GM19025 (cell line): ENCODE measurements around the gene RFX5.
A peak's percentile ranks its signal among the peaks of the same experiment; 100 is the strongest.
"Not testable (repeated sequence)": the region's sequence is repeated elsewhere in the genome, so short reads cannot be mapped to it uniquely, and the experiment has no call there.

Experiments used
- ATAC-seq: cut with Tn5 transposase; IDR thresholded peaks from one replicate; pipeline ENCODE4 v1.9.1; 2021; ENCODE audit warnings: mild to moderate bottlenecking, low read depth, moderate library complexity; ENCODE audit not compliant: unreplicated experiment

The RFX5 gene

DNA sequence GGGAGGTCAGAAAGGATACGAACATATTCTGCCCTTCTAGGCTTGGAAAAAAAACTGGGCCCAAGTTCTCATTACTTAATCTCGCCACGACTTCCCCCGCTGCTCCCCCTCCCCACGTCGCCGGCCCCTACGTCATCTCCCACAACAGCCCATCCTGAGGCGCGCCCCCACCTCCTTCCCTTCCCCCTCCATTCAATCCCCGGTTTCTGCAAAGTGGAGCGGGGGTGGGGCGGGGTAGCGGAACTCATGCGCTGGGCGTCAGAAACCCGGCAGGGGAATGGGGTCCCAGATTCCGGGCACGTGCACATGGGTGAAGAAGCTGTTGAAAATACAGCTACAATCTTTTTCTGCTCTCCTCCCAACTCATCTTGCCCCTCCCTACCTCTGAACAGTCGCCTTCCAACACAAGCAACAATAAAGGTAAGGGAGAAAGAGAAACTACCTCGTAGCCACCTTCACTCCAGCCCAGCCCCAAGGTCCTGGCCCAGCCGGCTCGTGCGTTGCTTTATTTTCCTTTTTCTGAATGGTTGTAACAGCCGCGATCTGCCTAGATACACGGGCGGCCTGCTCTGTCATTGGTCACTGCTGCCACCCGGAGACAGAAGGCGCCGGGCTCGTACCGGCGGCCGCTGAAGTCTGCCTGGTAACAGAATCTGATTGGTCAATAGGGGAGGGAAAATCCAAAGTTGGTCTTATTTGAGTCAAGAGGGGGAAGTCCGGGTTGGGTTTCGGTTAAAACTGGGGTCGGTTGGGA, at the start of gene RFX5:
Gene RFX5, minus strand, starts transcription at position 484 of the 754 bp plus-strand sequence. CDS start 932 bp downstream, outside the sequence.
- peak; percentile 97 for ATAC-seq

GRCh38 chr1:151396265-151396664, 49.2 kb upstream of the RFX5 start:
- not testable (repeated sequence) for ATAC-seq

DNA sequence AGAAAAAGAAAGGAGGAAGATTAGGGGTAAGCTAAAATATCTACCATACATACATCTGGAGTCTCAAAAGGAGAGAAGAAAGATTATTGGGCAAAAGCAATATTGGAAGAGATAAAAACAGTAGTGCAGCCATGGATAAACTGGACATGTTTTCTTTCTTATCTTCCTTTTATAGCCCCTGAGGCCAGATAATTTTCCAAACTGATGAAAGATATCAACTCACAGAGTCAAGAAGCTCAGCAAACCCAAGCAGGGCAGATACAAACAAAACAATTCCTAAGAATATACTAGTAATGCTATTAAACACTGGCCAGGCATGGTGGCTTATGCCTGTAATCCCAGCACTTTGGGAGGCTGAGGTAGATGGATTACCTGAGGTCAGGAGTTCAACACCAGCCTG, 46.5 kb upstream of the RFX5 start:
- no peak for ATAC-seq

DNA sequence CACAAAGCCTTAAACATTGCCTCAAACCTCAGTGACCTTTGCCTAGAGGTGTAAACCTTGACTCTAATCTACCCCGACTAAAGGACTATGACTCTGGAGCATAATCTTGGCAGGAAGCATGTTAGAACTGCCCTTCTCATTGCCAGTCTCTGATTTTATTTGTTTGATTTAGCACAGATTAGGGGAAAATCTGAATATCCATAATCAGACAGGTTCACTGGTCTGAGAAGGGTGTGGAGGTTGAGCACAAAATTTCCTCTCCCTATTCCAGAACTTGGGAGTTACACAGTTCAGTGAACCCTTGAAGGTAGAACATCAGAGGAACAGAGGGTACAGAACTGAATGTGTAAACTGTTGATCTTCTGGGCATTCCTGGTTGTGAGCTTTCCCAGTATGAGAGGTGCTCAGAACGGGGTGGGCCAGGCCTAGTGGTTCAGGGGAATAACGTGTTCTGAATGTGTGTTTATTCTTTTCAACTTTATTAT, 44.1 kb upstream of the RFX5 start:
- ATAC-seq: no peak

DNA sequence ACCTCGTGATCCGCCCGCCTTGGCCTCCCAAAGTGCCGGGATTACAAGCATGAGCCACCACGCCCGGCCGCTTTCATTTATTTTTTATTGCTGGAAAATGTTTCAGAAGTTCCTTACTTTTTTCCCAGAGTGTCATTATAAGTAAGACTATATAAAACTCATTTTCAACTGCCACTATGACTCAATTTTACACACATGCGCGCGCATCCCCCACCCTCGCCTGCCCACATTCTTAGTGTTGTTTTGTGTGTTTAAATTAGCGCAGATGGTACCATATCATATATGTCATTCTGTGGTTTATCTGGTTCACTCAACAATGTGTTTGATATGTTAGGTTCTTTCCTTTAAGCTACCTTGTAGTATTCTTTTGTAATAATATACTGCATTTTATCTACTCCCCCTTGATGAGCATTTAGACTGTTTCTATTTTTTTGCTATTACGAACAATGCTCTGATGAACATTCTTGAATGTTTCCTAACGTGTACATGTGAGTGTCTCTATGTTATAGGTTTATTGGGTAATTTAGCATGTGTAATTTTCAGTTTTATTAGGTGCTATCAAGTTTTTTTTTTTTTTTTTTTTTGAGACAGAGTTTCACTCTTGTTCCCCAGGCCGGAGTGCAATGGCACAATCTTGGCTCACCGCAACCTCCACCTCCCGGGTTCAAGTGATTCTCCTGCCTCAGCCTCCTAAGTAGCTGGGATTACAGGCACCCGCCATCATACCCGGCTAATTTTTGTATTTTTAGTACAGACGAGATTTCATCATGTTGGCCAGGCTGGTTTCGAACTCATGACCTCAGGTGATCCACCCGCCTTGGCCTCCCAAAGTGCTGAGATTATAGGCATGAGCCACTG, 43.4 kb upstream of the RFX5 start:
- not testable (repeated sequence) for ATAC-seq

GRCh38 chr1:151386002-151386401, 39.0 kb upstream of the RFX5 start:
- ATAC-seq: no peak

- ATAC-seq: no peak
Measured at GRCh38 chr1:151384584-151384983, 37.5 kb upstream of the RFX5 start.

- ATAC-seq: no peak
Measured at GRCh38 chr1:151377150-151377884, 30.3 kb upstream of the RFX5 start.

GRCh38 chr1:151373196-151373595, 26.1 kb upstream of the RFX5 start:
- ATAC-seq: no peak

- ATAC-seq: no peak
Measured at GRCh38 chr1:151372058-151372934, 25.2 kb upstream of the RFX5 start, which contains the start of gene SELENBP1. Gene SELENBP1 (minus strand): TSS chr1:151372705. CDS start chr1:151372641, 64 bp downstream.

GRCh38 chr1:151371370-151372057, 24.5 kb upstream of the RFX5 start:
- no peak for ATAC-seq

- ATAC-seq: no peak
Measured at GRCh38 chr1:151370211-151370911, 23.3 kb upstream of the RFX5 start.

GRCh38 chr1:151369621-151370048, 22.6 kb upstream of the RFX5 start:
- no peak for ATAC-seq

- no peak for ATAC-seq
Measured at GRCh38 chr1:151369302-151369610, 22.2 kb upstream of the RFX5 start.

DNA sequence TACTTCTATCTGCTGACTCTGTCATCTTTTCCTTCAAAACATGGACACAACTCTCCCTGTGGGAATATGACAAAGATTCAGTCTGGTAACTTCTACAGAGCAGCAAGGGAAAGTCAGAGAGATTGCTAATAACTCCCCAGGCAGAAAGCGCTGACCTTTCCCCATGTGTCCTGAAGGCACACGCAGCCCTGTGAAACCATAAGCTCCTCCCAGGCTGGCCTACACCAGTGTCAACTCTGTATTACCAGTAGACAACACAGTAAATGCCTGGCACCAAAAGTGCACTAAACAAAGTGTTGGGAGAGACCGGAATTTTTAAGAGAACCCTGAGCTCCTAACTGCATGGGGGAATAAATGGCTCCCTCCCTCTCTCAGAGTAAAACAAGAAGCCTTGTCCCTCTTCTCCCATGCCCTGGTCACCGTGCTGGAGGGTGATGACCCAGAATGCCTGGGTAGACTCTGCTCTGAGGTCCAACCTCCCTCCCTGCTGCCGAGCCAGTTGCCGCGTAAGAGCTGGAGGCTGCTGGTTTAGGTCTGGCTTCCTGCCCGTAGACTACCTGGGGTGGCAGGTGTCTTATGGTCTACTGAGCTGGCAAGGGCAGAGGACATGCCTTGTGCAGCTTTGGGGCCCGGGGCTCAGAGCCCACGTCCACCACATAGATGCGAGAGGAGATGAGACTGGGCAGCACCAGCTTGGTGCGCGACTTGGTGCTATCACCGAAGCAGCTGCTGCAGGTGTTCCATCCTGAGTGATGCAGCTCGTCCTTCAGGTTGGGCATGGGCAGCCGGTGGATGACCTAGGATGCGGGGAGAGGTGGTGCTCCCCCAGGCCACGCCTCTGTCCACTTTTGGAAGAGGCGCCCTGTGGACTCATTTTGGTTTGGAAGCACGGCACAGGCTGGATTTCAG, 21.6 kb upstream of the RFX5 start:
- ATAC-seq: no peak

DNA sequence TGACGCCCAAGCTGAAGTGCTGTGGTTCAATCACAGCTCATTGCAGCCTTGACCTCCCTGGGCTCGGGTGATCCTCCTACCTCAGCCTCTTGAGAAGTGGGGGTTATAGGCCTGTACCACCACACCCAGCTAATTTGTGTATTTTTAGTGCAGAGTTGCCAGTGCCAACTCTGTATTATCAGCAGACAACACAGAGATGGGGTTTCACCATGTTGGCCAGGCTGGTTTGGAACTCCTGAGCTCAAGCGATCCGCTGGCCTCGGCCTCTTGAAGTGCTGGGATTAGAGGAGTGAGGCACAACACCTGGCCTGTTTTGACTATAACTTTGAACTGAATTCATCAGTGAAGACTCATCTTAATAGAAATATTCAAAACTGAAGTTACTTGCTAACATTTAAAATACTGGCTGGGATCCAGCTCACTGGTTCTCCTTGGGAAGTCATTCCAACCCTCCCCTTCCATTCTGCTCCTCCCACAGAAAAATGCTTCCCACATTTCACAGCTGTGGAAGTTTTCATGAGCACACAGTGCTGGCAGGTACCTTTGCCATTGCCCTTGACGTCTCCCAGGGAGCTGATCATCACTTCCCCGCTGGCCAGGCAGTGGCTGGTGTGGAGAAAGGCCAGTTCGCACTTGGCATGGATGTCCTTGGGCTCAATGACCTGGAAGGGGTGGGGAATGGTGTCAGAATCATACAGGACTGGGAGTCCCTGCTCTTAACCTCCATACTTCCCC, 20.8 kb upstream of the RFX5 start:
- no peak for ATAC-seq

DNA sequence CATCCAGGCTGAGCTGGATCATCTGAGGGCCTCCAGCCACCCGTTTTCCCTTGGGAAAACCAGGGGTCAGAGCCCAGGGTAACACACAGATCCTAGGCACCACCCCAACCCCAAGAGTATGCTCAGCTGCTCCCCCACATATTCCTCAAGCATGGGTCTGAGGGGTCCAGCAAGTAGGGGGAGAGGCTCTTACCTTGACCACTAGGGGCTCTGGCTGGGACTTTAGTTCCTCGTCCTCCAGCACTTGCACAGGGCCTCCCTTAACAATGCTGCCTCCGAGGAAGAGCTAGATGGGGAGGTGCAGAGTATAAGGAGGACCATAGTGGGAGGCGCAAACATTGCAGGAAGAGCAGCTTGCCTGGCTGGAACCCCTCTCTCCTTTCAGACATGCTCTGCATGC, 17.9 kb upstream of the RFX5 start:
- ATAC-seq: no peak
